ENCODE measurements around the gene LAMA3.

Gene LAMA3

GRCh38 chr18:23855721-23856120, 166.5 kb downstream of the LAMA3 start:
- FAIRE-seq = no peak

GRCh38 chr18:23856466-23857163, 167.4 kb downstream of the LAMA3 start:
- FAIRE-seq = no peak

DNA sequence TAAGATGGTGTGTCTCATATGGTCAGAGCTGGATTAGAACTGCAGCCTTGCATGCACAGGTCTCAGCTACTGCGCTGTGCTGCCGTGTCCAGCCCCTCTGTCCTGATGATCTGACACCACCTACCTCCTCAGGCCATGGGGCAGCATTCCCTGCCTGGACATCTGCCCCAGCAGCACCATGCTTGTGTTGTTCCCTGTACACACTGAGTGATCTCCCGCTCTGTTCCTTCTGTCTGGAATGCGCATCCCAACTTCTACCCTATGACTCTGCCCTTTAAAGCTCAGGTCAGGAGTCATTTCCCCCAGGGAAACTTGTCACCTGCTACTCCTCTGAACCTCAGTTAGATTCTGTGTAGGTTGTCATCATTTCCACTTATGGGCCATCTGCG, 167.9 kb downstream of the LAMA3 start:
- FAIRE-seq = no peak

DNA sequence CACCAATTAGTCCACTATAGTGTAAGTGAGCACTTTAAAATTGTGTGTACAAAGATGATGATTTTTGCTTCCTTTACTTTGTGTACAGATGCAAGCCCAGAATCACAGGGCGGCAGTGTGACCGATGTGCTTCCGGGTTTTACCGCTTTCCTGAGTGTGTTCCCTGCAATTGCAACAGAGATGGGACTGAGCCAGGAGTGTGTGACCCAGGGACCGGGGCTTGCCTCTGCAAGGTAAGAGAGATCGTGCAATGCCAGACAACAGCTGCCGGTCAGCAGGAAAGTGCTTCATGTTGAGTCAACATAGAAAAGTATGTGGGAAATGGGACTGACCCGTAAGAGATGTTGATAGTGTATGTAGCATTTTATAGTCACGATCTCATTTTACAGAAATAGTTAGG, 168.5 kb downstream of the LAMA3 start:
- FAIRE-seq = no peak

GRCh38 chr18:23859466-23860336, 170.4 kb downstream of the LAMA3 start:
- no peak for FAIRE-seq

- FAIRE-seq = no peak
Measured at GRCh38 chr18:23861326-23861725, 172.1 kb downstream of the LAMA3 start.

GRCh38 chr18:23861805-23862470, 172.7 kb downstream of the LAMA3 start:
- no peak for FAIRE-seq

DNA sequence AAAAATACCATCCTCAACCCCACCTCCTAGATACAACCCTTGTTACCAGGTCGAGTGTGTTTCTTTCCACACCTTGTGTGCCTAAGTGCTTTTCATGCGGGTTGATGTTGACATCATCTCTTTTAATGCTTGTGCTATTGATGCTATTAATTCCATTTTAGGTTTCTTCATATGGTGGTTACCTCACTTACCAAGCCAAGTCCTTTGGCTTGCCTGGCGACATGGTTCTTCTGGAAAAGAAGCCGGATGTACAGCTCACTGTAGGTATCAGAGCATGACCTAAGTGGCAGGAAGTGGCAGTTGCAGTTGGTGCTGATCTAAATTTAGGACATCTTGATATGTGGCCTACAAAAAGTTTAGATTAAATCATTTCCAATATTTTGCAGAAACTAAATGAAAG, 175.4 kb downstream of the LAMA3 start:
- no peak for FAIRE-seq

DNA sequence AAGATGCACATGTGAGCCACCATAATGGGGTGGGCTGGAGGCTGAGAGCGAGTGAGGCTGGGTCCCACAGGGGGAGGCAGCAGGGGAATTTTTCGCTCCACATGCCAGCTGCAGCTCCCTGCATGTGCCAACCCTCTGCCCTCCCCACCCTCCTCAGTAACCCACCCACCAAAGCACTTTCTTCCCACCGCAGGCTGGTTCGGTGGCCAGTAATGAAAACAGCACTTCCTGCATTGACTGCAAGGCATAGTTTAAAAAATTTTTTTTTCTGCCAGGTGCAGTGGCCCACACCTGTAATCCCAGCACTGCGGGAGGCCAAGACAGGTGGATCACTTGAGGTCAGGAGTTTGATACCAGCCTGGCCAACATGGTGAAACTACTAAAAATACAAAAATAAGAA, 177.8 kb downstream of the LAMA3 start:
- FAIRE-seq = no peak

GRCh38 chr18:23868136-23868785, 179.0 kb downstream of the LAMA3 start:
- no peak for FAIRE-seq

GRCh38 chr18:23870676-23871380, 181.6 kb downstream of the LAMA3 start:
- peak; percentile 88 for FAIRE-seq

DNA sequence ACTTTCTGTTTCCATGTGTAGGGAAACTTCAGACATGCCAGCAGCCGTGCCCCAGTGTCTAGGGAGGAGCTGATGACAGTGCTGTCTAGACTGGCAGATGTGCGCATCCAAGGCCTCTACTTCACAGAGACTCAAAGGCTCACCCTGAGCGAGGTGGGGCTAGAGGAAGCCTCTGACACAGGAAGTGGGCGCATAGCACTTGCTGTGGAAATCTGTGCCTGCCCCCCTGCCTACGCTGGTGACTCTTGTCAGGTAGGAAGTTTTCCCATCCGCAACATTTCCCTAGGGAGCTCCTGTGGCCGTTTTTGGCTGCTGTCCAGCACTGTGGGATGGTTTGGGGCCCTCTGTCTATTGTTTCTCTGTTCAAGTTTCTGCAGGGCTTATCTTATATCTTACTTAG, 182.2 kb downstream of the LAMA3 start:
- no peak for FAIRE-seq

GRCh38 chr18:23872701-23873550, 183.7 kb downstream of the LAMA3 start:
- no peak for FAIRE-seq

DNA sequence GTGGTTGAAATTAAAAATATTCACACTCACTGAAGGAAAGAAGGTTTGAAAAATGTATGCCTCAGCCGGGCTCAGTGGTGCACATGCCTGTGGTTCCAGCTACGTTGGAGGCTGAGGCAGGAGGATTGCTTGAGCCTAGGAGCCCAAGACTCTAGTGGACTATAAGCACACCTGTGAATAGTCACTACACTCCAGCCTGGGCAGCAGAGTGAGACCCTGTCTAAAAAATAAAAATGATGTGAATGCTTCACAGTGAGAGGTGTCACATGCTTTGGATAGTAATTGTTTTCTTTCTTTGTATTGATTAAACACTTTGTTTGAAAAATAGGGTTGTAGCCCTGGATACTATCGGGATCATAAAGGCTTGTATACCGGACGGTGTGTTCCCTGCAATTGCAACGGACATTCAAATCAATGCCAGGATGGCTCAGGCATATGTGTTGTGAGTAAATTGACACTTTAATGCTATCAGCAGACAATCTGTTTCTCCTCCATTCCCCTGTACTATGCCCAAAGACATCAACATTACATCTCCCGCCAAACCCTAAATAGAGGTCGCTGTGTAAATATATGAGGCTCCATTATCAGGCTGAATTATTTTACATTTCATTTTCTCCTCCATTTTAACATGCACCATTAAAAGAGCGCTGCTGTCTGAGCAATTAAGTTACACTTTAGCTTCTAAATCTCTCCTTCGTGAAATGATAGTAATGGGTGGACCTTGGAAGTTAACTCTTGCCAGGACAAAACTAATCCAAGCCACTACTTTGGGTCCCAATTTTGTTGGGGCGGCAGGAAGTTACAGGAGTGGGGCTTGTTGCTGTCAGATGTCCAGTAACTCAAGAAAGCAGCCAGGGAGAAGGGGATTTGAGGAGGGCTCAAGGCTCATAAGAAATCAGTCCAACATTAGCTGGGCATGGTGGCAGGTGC, 187.0 kb downstream of the LAMA3 start:
- FAIRE-seq = no peak

DNA sequence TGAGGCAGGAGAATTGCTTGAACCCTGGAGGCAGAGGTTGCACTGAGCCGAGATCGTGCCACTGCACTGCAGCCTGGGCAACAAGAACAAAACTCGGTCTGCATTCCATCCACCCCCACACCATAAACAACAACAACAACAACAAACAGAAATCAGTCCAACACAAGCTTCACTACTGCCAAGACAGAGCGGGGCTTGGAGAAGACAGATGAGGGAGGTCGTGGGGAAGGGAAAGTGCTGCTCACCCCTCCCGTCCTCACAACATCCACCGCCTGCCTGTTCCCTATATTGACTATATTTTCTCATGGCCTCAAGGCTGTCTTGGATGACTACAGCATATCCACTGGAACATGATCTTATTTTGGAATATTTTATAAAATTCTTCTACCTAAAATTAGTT, 187.7 kb downstream of the LAMA3 start:
- FAIRE-seq = no peak

- no peak for FAIRE-seq
Measured at GRCh38 chr18:23877371-23877770, 188.1 kb downstream of the LAMA3 start.

GRCh38 chr18:23878336-23878900, 189.2 kb downstream of the LAMA3 start:
- FAIRE-seq = no peak

- no peak for FAIRE-seq
Measured at GRCh38 chr18:23879126-23879525, 189.9 kb downstream of the LAMA3 start.

- no peak for FAIRE-seq
Measured at GRCh38 chr18:23879544-23879943, 190.3 kb downstream of the LAMA3 start.

DNA sequence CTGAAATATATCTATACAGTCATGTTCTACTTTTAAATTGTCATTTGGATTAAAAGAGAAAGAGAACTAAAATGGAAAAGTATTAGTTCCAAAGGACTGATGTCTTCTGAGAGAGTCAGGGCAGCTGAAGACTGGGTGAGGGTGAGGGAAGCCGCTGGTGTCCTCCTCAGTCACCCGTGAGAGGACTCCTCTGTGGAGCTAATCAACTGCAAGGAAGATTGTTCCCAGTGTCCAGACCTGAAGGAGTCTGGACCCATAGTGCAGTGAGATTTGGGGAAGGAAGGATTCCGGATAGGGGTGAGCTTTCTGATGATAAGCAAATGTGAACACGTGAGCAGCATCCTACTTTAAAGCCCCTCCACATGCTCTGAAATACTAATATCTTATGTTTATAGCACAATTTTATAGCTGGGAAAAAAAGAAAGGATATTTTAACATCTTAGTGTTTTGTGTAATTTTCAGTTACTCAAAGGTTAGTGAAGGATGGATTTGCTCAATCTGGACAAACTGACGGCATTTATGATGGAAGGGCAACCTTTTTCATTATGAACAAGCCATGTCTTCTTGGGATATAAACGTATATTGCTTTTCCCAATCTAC, 190.8 kb downstream of the LAMA3 start:
- no peak for FAIRE-seq
